ENCODE data around the gene NUP210L.

DNA sequence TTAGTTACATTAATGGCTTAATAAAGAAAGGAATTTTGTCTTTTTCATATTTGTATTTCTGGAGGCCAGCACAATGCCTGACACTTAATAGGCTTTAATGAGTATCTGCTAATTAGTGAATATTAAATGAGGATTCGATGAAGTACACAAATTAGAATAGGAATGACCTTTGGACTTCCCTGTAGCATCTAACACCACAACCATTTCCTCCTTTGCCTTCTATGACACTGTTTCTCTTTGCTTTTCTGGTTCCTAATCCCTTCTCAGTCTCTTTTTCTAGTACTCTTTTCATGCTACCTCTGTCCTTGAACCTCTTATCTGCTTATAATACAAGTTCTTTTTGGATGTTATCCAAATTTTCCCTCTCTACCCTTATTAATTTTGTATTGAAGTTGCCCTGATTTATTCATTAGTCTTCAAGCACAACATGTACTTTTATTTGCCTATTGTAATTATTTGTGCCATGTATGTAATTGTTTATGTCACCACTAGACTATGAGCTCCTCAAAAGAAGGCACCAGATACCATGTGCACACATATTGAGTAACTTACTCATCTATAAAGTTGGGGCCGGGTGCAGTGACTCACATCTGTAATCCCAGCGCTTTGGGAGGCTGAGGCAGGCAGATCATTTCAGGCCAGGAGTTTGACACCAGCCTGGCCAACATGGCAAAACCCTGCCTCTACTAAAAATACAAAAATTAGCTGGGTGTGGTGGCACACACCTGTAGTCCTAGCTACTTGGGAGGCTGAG, 140.5 kb downstream of the NUP210L start:
- TF ChIP-seq, protein P1, sequence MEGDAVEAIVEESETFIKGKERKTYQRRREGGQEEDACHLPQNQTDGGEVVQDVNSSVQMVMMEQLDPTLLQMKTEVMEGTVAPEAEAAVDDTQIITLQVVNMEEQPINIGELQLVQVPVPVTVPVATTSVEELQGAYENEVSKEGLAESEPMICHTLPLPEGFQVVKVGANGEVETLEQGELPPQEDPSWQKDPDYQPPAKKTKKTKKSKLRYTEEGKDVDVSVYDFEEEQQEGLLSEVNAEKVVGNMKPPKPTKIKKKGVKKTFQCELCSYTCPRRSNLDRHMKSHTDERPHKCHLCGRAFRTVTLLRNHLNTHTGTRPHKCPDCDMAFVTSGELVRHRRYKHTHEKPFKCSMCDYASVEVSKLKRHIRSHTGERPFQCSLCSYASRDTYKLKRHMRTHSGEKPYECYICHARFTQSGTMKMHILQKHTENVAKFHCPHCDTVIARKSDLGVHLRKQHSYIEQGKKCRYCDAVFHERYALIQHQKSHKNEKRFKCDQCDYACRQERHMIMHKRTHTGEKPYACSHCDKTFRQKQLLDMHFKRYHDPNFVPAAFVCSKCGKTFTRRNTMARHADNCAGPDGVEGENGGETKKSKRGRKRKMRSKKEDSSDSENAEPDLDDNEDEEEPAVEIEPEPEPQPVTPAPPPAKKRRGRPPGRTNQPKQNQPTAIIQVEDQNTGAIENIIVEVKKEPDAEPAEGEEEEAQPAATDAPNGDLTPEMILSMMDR (tag by site-specific recombination; IDR thresholded peaks at IDR 0.05): no peak
- TF ChIP-seq ZNF10 (tag by site-specific recombination; IDR thresholded peaks at IDR 0.05): no peak
- TF ChIP-seq ZNF514 (tag by site-specific recombination; IDR thresholded peaks at IDR 0.05): no peak
- TF ChIP-seq HOXA7 (CRISPR knock-in tag; IDR thresholded peaks at IDR 0.05; ENCODE audit: borderline replicate concordance): no peak
